NCI-H2029 (cell line): ENCODE results near the gene SEMA6A.

Experiments
- DNase-seq: peaks from one replicate; lab custom pipeline; 2025; lab: John Stamatoyannopoulos, UW

The SEMA6A gene

GRCh38 chr5:116574367-116575325 is at the start of gene SEMA6A:
SEMA6A (minus strand) TSS chr5:116574823; CDS start chr5:116504944, 69,879 bp downstream.
- peak; percentile 78 for DNase-seq

GRCh38 chr5:116622375-116623050 is 47.9 kb upstream of the SEMA6A start:
- no peak for DNase-seq

GRCh38 chr5:116621599-116621998 is 47.0 kb upstream of the SEMA6A start:
- no peak for DNase-seq

GRCh38 chr5:116616876-116617275 is 42.3 kb upstream of the SEMA6A start:
- DNase-seq, result no peak

GRCh38 chr5:116614603-116614920 is 39.9 kb upstream of the SEMA6A start:
- DNase-seq, result no peak

GRCh38 chr5:116613445-116613844 is 38.8 kb upstream of the SEMA6A start:
- DNase-seq, result no peak

- DNase-seq, result no peak
Observed at GRCh38 chr5:116612431-116612830, 37.8 kb upstream of the SEMA6A start.

GRCh38 chr5:116605310-116606070 is 30.9 kb upstream of the SEMA6A start:
- no peak for DNase-seq

- no peak for DNase-seq
Observed at GRCh38 chr5:116604805-116605204, 30.2 kb upstream of the SEMA6A start.

- DNase-seq, result no peak
Observed at GRCh38 chr5:116600876-116601275, 26.3 kb upstream of the SEMA6A start.

- DNase-seq, result no peak
Observed at GRCh38 chr5:116598911-116599310, 24.3 kb upstream of the SEMA6A start.

- DNase-seq, result no peak
Observed at GRCh38 chr5:116595498-116595897, 20.9 kb upstream of the SEMA6A start.

- no peak for DNase-seq
Observed at GRCh38 chr5:116593340-116593739, 18.7 kb upstream of the SEMA6A start.

- DNase-seq, result peak; percentile 61
Observed at GRCh38 chr5:116585227-116585626, 10.6 kb upstream of the SEMA6A start.

- no peak for DNase-seq
Observed at GRCh38 chr5:116583862-116584222, 9.2 kb upstream of the SEMA6A start.

- DNase-seq, result no peak
Observed at GRCh38 chr5:116583085-116583861, 8.7 kb upstream of the SEMA6A start.

- no peak for DNase-seq
Observed at GRCh38 chr5:116581910-116582309, 7.3 kb upstream of the SEMA6A start.

- DNase-seq, result no peak
Observed at GRCh38 chr5:116579144-116579543, 4.5 kb upstream of the SEMA6A start.

GRCh38 chr5:116578676-116579075 is 4.1 kb upstream of the SEMA6A start:
- no peak for DNase-seq

GRCh38 chr5:116577064-116577788 is 2.6 kb upstream of the SEMA6A start:
- DNase-seq, result no peak

GRCh38 chr5:116576053-116576713 is 1.6 kb upstream of the SEMA6A start:
- no peak for DNase-seq
